ENCODE data around the gene RBP4. TPM values are rescaled to one million over a fixed set of nuclear protein-coding genes. Genes with fewer than 3 reads are reported as not detected.

Gene RBP4
- total and polyA plus RNA-seq, 10 of the 15 experiments (the other 5 are each of a cell fraction or from before 2014, with no cell fraction given), result 1.2 TPM; not detected in 9

- Histone ChIP-seq H3K4me2 (ENCODE audit: control insufficient read depth, insufficient read depth) (no peak overlapping the region), H3K9me3 (replicated peaks; ENCODE audit: control insufficient read depth, insufficient read depth, low read length) (no peaks in the 10 kb centered on the region), H3K36me3 (ENCODE audit: control insufficient read depth in 2 of 2, insufficient read depth in 2 of 2, low read length in 1 of 2) (no peaks in the 10 kb centered on the region), H3K27ac (ENCODE audit: control insufficient read depth, insufficient read depth) (no peak overlapping the region), H3K4me3 (no peak overlapping the region), H2AFZ (ENCODE audit: control insufficient read depth, low read depth, low read length) (no peak overlapping the region), H3K4me1 (ENCODE audit: control insufficient read depth, insufficient read depth, low read length) (no peaks in the 10 kb centered on the region), H4K20me1 (ENCODE audit: control insufficient read depth, insufficient read depth) (no peaks in the 10 kb centered on the region), H3K27me3 (replicated peaks in 1 of 2; ENCODE audit: control insufficient read depth in 2 of 2, insufficient read depth in 2 of 2, low read length in 1 of 2) (no peaks in the 10 kb centered on the region), H3K79me2 (ENCODE audit: control insufficient read depth, insufficient read depth, low read length) (no peaks in the 10 kb centered on the region), H3K9ac (ENCODE audit: control insufficient read depth, insufficient read depth, low read length) (no peak overlapping the region)
- ChIA-PET RAD21 (ENCODE audit: unreplicated experiment) (no interaction called here), SMC1A (ENCODE audit: uncharacterized antibody, unreplicated experiment) (no interaction called here), CTCF (no interaction called here), POLR2A (no interaction called here)
- 26% methylated on average over 7 of the region's 7 CpGs for WGBS (ENCODE audit: insufficient coverage, insufficient replicate concordance, low lambda C conversion rate, missing lambda C conversion rate)
- FAIRE-seq (no peak), DNase-seq (ENCODE audit: low read depth, low spot score) (no peak), ATAC-seq (no peak)
- in situ Hi-C loops (cut with MboI) (no loop called here), intact Hi-C loops (cut with micrococcal nuclease; ENCODE audit: unreplicated experiment) (no loop called here)
- TF ChIP-seq NFYA (IDR thresholded peaks at IDR 0.05; ENCODE audit: borderline replicate concordance, low read depth, low read length) (no peak), CBX3 (IDR thresholded peaks at IDR 0.05; ENCODE audit: borderline replicate concordance, low read depth) (no peak), ZBTB33 (IDR thresholded peaks at IDR 0.05) (no peak), HDGF (IDR thresholded peaks at IDR 0.05) (no peak), E4F1 (IDR thresholded peaks at IDR 0.05; ENCODE audit: borderline replicate concordance, partially characterized antibody) (no peak), MEF2A (IDR thresholded peaks at IDR 0.05; ENCODE audit: insufficient read depth, low read depth, low read length) (no peak)
- no TSS peak for BruUV-seq (replicated peaks)
These were observed 28.7 kb upstream of the RBP4 start for GRCh38 chr10:93629647-93630305.
